Loucy (cell line): ENCODE measurements around the gene DPH3.

Source experiments
- H2AFZ ChIP-seq: fragments of 200-600 bp; sonication (generic); 2 replicates; pipeline ENCODE4 v1.6.0; 2016; ENCODE audit warnings: antibody characterized with exemption, mild to moderate bottlenecking, low read length, moderate library complexity
- H3F3A ChIP-seq: fragments of 200-600 bp; 2 replicates; pipeline ENCODE4 v1.6.0; 2016; ENCODE audit warnings: antibody characterized with exemption, low read depth, mild to moderate bottlenecking
- H3K27me3 ChIP-seq: fragments of 200-600 bp; sonication (generic); 2 replicates; pipeline ENCODE4 v1.6.1; 2014; ENCODE audit warnings: low read length, mild to moderate bottlenecking; ENCODE audit not compliant: insufficient read depth, poor library complexity, severe bottlenecking
- H3K36me3 ChIP-seq: fragments of 200-600 bp; sonication (generic); 2 replicates; pipeline ENCODE4 v1.6.1; 2016; ENCODE audit warnings: low read length; ENCODE audit not compliant: insufficient read depth
- H3K4me1 ChIP-seq: fragments of 200-600 bp; sonication (generic); 2 replicates; pipeline ENCODE4 v1.5.1; 2014; ENCODE audit warnings: low read length, mild to moderate bottlenecking; ENCODE audit not compliant: insufficient read depth, poor library complexity, severe bottlenecking
- H3K4me2 ChIP-seq: fragments of 200-600 bp; sonication (generic); 2 replicates; pipeline ENCODE4 v1.6.0; 2014; ENCODE audit warnings: antibody characterized with exemption, low read length, low read depth, mild to moderate bottlenecking; ENCODE audit not compliant: poor library complexity, severe bottlenecking
- H3K4me3 ChIP-seq: fragments of 200-600 bp; sonication (generic); 2 replicates; pipeline ENCODE4 v1.5.1; 2014; ENCODE audit warnings: low read length, mild to moderate bottlenecking, mixed read lengths; ENCODE audit not compliant: poor library complexity, severe bottlenecking
- H3K79me2 ChIP-seq: fragments of 200-600 bp; sonication (generic); 2 replicates; pipeline ENCODE4 v1.6.1; 2014; ENCODE audit warnings: low read length; ENCODE audit not compliant: insufficient read depth
- H3K9ac ChIP-seq: fragments of 200-600 bp; sonication (generic); 2 replicates; pipeline ENCODE4 v1.6.0; 2014; ENCODE audit warnings: mild to moderate bottlenecking, low read depth, low read length, moderate library complexity; ENCODE audit not compliant: poor library complexity, severe bottlenecking
- H3K9me2 ChIP-seq: fragments of 200-600 bp; sonication (generic); replicated peaks from 2 replicates; pipeline ENCODE4 v1.6.1; 2016; ENCODE audit warnings: low read depth, low read length, mixed read lengths
- H3K9me3 ChIP-seq: fragments of 200-600 bp; sonication (generic); 2 replicates; pipeline ENCODE4 v1.6.1; 2014; ENCODE audit warnings: mild to moderate bottlenecking, antibody characterized with exemption, low read length, low read depth; ENCODE audit not compliant: insufficient read depth
- H4K20me1 ChIP-seq: fragments of 200-600 bp; sonication (generic); 2 replicates; pipeline ENCODE4 v1.6.0; 2014; ENCODE audit warnings: antibody characterized with exemption, low read length, mild to moderate bottlenecking; ENCODE audit not compliant: insufficient read depth, poor library complexity, severe bottlenecking
- CTCF ChIP-seq: fragments of 200-600 bp; sonication (generic); conservative IDR thresholded peaks from 2 replicates; pipeline ENCODE4 v1.5.1; 2014; ENCODE audit warnings: mild to moderate bottlenecking, antibody characterized with exemption, low read length
- EZH2phosphoT487 ChIP-seq: fragments of 200-600 bp; IDR thresholded peaks from 2 replicates; pipeline ENCODE4 v1.6.1; 2018; ENCODE audit warnings: antibody characterized with exemption, mild to moderate bottlenecking, moderate library complexity, borderline replicate concordance

The DPH3 gene

GRCh38 chr3:16290827-16291196, 26.1 kb upstream of the DPH3 start:
- H3K79me2 ChIP-seq: peaks cover 7% of the 10 kb centered on the region; the same call in 1 of the 2 replicates
- H3F3A ChIP-seq: peaks cover 9% of the 10 kb centered on the region; the same call in 1 of the 2 replicates
- H3K4me3 ChIP-seq: peak overlapping the region; percentile 48
- H3K4me1 ChIP-seq: peaks cover 22% of the 10 kb centered on the region
- H3K9me2 ChIP-seq: no peaks in the 10 kb centered on the region
- peak overlapping the region; percentile 30 for H3K9ac ChIP-seq
- peaks cover 37% of the 10 kb centered on the region for H3K36me3 ChIP-seq
- TF ChIP-seq EZH2phosphoT487 (no peak), CTCF (no peak)
- no peaks in the 10 kb centered on the region for H4K20me1 ChIP-seq
- peaks cover 9% of the 10 kb centered on the region; the same call in 1 of the 2 replicates for H3K9me3 ChIP-seq
- H2AFZ ChIP-seq: no peak overlapping the region
- H3K4me2 ChIP-seq: peak overlapping the region; percentile 74
- no peaks in the 10 kb centered on the region for H3K27me3 ChIP-seq

- Histone ChIP-seq H3K9ac (peak overlapping the region; percentile 30), H3K79me2 (peaks cover 7% of the 10 kb centered on the region; the same call in 1 of the 2 replicates), H3K4me2 (peak overlapping the region; percentile 74), H4K20me1 (no peaks in the 10 kb centered on the region), H3K9me3 (peaks cover 9% of the 10 kb centered on the region; the same call in 1 of the 2 replicates), H3K4me3 (peak overlapping the region; percentile 48), H3K4me1 (peaks cover 22% of the 10 kb centered on the region), H2AFZ (no peak overlapping the region), H3K36me3 (peaks cover 31% of the 10 kb centered on the region), H3K27me3 (no peaks in the 10 kb centered on the region), H3F3A (peaks cover 9% of the 10 kb centered on the region; the same call in 1 of the 2 replicates), H3K9me2 (no peaks in the 10 kb centered on the region)
- peak; percentile 97 for TF ChIP-seq CTCF
- TF ChIP-seq EZH2phosphoT487: no peak
Observed at GRCh38 chr3:16290007-16290826, 25.5 kb upstream of the DPH3 start.

GRCh38 chr3:16289144-16289889, 24.6 kb upstream of the DPH3 start:
- Histone ChIP-seq H3K79me2 (peaks cover 7% of the 10 kb centered on the region; the same call in 1 of the 2 replicates), H3K4me2 (no peak overlapping the region), H3K4me3 (no peak overlapping the region), H4K20me1 (no peaks in the 10 kb centered on the region), H3K27me3 (no peaks in the 10 kb centered on the region), H3F3A (peaks cover 9% of the 10 kb centered on the region; the same call in 1 of the 2 replicates), H3K36me3 (peaks cover 26% of the 10 kb centered on the region), H3K9ac (no peak overlapping the region), H3K9me3 (peaks cover 9% of the 10 kb centered on the region; the same call in 1 of the 2 replicates), H3K4me1 (peaks cover 22% of the 10 kb centered on the region), H3K9me2 (no peaks in the 10 kb centered on the region), H2AFZ (no peak overlapping the region)
- no peak for TF ChIP-seq EZH2phosphoT487
- TF ChIP-seq CTCF: no peak
